Mammary epithelial cell (primary cell): ENCODE results near the gene STK32B.

Experiments
- EZH2 ChIP-seq: IDR thresholded peaks from 2 replicates; pipeline ENCODE4 v1.6.1; 2012; ENCODE audit warnings: low read length, inconsistent platforms, borderline replicate concordance
- TF ChIP-seq, protein P1 (sequence below), 2 donors: IDR thresholded peaks in 1 of 2; conservative IDR thresholded peaks in 1 of 2; 2 replicates each; pipeline ENCODE4 v1.5.1; 2011 to 2012; ENCODE audit warnings: inconsistent platforms in 2 of 2, low read length in 2 of 2, mild to moderate bottlenecking in 2 of 2, control low read depth in 1 of 2, low read depth in 1 of 2; ENCODE audit not compliant: insufficient read depth in 1 of 2; ENCODE audit errors: extremely low read depth in 1 of 2

DNA sequence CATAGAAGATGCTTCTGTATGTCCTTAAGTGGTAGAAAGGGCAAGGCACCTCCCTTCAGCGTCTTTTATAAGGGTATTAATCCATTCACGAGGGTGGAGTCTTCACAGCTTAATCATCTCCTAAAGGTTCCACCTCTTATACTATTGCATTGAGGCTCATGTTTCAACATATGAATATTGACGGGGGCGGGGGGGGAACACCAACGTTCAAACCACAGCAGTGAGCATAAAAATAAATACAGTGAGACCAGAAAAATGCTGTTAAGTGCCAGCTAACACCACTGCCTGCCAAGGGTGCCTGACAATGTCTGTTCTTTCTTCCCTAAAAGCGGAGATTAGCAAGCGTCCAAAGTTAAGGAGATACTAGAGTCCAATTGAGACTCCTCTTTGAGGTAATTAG, 323.3 kb downstream of the STK32B start:
- TF ChIP-seq, protein P1, sequence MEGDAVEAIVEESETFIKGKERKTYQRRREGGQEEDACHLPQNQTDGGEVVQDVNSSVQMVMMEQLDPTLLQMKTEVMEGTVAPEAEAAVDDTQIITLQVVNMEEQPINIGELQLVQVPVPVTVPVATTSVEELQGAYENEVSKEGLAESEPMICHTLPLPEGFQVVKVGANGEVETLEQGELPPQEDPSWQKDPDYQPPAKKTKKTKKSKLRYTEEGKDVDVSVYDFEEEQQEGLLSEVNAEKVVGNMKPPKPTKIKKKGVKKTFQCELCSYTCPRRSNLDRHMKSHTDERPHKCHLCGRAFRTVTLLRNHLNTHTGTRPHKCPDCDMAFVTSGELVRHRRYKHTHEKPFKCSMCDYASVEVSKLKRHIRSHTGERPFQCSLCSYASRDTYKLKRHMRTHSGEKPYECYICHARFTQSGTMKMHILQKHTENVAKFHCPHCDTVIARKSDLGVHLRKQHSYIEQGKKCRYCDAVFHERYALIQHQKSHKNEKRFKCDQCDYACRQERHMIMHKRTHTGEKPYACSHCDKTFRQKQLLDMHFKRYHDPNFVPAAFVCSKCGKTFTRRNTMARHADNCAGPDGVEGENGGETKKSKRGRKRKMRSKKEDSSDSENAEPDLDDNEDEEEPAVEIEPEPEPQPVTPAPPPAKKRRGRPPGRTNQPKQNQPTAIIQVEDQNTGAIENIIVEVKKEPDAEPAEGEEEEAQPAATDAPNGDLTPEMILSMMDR (conservative IDR thresholded peaks at IDR 0.05 in 1 of 2, IDR thresholded peaks at IDR 0.05 in 1 of 2; ENCODE audit: extremely low read depth in 1 of 2, insufficient read depth in 1 of 2, low read depth in 1 of 2, low read length in 2 of 2) = no peak
- TF ChIP-seq EZH2 = no peak
